ENCODE data around the gene HAUS1.

The HAUS1 gene

DNA sequence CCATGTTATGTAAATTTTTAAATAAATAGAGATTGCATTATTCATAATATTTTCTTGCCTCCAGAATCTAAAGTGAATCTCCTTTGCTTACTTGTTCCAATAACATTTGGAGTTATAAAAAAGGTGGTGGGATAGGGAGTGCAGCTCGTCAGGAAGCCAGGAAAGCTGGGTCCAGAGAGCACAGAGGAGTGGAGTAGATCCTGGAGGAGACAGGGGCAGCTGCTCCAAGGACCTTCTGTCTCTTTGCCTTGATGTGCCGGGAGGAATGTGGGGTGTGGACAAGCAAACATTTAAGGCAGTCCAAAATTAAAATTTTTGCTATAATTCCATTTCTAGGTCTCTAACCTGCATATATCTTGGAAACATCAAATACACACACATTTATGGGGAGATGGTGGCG lies 29.3 kb downstream of the HAUS1 start:
- H3K27me3 ChIP-seq (ENCODE audit: low read depth, low read length) = no peaks in the 10 kb centered on the region

DNA sequence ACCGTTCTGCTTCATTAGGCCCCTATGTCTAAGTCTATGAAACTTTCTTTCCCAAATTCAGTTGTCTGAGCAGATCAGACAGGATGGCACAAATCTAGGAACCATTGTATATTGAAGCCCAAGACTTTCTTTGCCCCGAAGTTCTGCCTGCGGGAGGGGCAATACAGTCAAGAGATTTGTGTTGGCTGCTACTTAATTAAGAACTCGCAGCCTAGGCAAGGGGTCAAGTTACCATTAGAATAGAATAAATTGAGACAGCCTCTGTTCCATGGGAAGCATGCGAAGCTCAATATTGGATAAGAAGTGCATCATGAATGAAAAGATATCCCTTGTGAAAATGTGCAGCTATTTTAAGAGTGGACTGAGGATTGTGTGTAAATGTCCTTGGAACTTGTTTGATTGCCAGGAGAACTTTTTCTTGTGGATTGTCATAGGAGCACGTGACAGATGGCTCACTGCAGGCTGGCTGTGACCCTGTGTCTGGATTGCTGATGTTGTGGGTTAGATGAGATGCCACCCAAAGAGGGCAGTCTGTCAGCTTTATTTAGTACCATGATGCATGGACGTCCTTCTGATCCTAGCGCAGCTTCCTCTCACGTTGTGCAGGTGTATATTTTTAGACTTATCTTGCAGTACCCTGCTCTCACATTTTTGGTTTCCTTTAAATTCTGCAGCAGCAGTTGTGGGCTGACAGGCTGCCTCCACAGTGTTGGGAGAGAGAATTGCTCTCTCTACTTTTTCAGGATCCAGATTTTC lies 30.9 kb downstream of the HAUS1 start:
- Histone ChIP-seq H3K27me3 (ENCODE audit: low read depth, low read length) (no peaks in the 10 kb centered on the region), H3K4me3 (ENCODE audit: low read depth in 1 of 2, low read length in 2 of 2) (no peak overlapping the region), H3K27ac (ENCODE audit: low read length) (no peak overlapping the region), H3K4me1 (ENCODE audit: control insufficient read depth in 1 of 2, insufficient read depth in 2 of 2, low read length in 2 of 2) (no peaks in the 10 kb centered on the region), H3K9me3 (ENCODE audit: control insufficient read depth in 1 of 2, low read length in 2 of 2) (no peaks in the 10 kb centered on the region), H3K36me3 (ENCODE audit: control insufficient read depth in 1 of 2, insufficient read depth in 2 of 2, low read length in 2 of 2) (peaks cover 0 to 1% of the 10 kb centered on the region in 2 donors)

More for the DNA sequence above, 29.3 kb downstream of the HAUS1 start:
- no peaks in the 10 kb centered on the region for H3K4me1 ChIP-seq (ENCODE audit: control insufficient read depth in 1 of 2, insufficient read depth in 2 of 2, low read length in 2 of 2)
- peaks cover 0 to 14% of the 10 kb centered on the region in 2 donors for H3K36me3 ChIP-seq (ENCODE audit: control insufficient read depth in 1 of 2, insufficient read depth in 2 of 2, low read length in 2 of 2)
- no peaks in the 10 kb centered on the region for H3K9me3 ChIP-seq (ENCODE audit: control insufficient read depth in 1 of 2, low read length in 2 of 2)
- no peak overlapping the region for H3K27ac ChIP-seq (ENCODE audit: low read length)
- no peak overlapping the region for H3K4me3 ChIP-seq (ENCODE audit: low read depth in 1 of 2, low read length in 2 of 2)

DNA sequence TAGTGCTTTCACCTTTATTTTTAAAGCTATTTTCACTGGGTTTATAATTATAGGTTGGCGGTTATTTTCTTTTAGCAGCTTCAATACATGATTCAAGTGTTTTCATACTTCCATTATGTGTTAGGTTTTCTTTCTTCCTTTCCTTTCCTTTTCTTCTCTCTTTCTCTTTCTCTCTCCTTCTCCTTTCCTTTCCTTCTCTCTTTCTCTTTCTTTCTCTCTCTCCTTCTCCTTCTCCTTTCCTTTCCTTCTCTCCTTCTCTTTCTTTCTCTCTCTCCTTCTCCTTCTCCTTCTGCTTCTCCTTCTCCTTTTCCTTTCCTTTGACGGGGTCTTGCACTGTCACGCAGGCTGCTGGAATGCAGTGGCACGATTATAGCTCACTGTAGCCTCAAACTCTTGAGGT lies 36.0 kb downstream of the HAUS1 start:
- H3K4me3 ChIP-seq (ENCODE audit: low read depth in 1 of 2, low read length in 2 of 2) = no peak overlapping the region
- no peaks in the 10 kb centered on the region for H3K36me3 ChIP-seq (ENCODE audit: control insufficient read depth in 1 of 2, insufficient read depth in 2 of 2, low read length in 2 of 2)
- no peaks in the 10 kb centered on the region for H3K4me1 ChIP-seq (ENCODE audit: control insufficient read depth in 1 of 2, insufficient read depth in 2 of 2, low read length in 2 of 2)
- no peak overlapping the region for H3K27ac ChIP-seq (ENCODE audit: low read length)
- no peaks in the 10 kb centered on the region for H3K27me3 ChIP-seq (ENCODE audit: low read depth, low read length)
- no peaks in the 10 kb centered on the region for H3K9me3 ChIP-seq (ENCODE audit: control insufficient read depth in 1 of 2, low read length in 2 of 2)

DNA sequence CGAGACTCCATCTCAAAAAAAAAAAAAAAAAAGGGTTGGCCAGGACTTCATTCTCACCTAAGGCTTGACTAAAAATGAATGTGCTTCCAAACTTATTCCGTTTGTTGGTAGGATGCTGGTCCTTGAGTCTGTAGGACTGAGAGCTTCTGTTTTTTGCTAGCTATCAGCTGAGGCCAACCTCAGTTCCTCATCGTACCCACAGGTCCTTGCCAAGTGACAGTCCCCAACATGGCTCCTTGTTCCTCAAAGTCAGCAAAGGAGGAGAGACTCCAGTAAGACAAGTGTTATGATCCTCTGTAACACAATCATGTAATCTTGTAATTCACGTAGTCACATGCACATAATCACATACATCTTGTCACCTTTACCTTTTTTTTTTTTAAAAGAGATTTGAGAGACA lies 37.0 kb downstream of the HAUS1 start:
- Histone ChIP-seq H3K27me3 (ENCODE audit: low read depth, low read length) (no peaks in the 10 kb centered on the region), H3K9me3 (ENCODE audit: control insufficient read depth in 1 of 2, low read length in 2 of 2) (no peaks in the 10 kb centered on the region), H3K4me1 (ENCODE audit: control insufficient read depth in 1 of 2, insufficient read depth in 2 of 2, low read length in 2 of 2) (no peaks in the 10 kb centered on the region), H3K36me3 (ENCODE audit: control insufficient read depth in 1 of 2, insufficient read depth in 2 of 2, low read length in 2 of 2) (no peaks in the 10 kb centered on the region), H3K27ac (ENCODE audit: low read length) (no peak overlapping the region), H3K4me3 (ENCODE audit: low read depth in 1 of 2, low read length in 2 of 2) (no peak overlapping the region)

DNA sequence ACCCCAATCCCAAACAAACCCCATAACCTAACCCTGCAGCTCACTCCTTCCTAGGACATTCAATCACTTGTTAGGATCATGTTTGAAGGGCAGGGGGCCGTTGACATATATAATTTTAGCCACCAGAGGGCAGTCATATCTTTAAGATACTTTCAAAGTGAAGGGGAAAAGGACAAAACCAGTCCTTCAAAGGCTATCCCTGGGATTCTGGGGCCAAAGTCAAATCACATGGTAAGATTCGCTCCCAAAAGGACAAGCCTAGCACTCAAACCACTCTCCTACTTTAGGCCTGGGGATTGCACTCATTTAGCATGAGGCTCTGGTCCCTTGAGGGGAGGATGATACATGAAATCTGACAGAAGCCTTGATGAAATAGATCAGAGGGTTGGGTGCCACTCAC lies 44.6 kb downstream of the HAUS1 start:
- no peaks in the 10 kb centered on the region for H3K4me1 ChIP-seq (ENCODE audit: control insufficient read depth in 1 of 2, insufficient read depth in 2 of 2, low read length in 2 of 2)
- no peaks in the 10 kb centered on the region for H3K36me3 ChIP-seq (ENCODE audit: control insufficient read depth in 1 of 2, insufficient read depth in 2 of 2, low read length in 2 of 2)
- no peak overlapping the region for H3K27ac ChIP-seq (ENCODE audit: low read length)

DNA sequence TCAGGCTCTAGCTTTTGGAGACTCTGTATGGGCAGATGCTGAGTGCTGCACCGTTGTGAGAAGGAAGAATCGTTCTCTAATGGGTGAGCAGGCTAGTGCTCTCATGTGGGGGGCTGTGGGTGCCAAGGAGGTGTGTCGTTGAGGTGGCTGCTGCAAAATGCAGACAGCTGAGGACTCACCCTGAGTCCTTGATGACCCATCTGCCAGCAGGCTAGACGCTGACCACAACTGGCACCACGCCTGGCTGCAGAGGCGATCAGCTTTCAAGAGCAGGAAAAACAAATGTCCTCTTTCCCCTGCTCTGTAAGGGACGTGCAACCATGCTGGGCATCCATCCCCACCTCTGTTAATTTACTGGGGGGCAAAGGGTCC lies 48.2 kb downstream of the HAUS1 start:
- Histone ChIP-seq H3K9me3 (ENCODE audit: control insufficient read depth in 1 of 2, low read length in 2 of 2) (no peaks in the 10 kb centered on the region), H3K4me1 (ENCODE audit: control insufficient read depth in 1 of 2, insufficient read depth in 2 of 2, low read length in 2 of 2) (no peaks in the 10 kb centered on the region), H3K27me3 (ENCODE audit: low read depth, low read length) (no peaks in the 10 kb centered on the region), H3K4me3 (ENCODE audit: low read depth in 1 of 2, low read length in 2 of 2) (no peak overlapping the region), H3K27ac (ENCODE audit: low read length) (no peak overlapping the region), H3K36me3 (ENCODE audit: control insufficient read depth in 1 of 2, insufficient read depth in 2 of 2, low read length in 2 of 2) (no peaks in the 10 kb centered on the region)

More for the DNA sequence above, 44.6 kb downstream of the HAUS1 start:
- Histone ChIP-seq H3K4me3 (ENCODE audit: low read depth in 1 of 2, low read length in 2 of 2) (no peak overlapping the region), H3K9me3 (ENCODE audit: control insufficient read depth in 1 of 2, low read length in 2 of 2) (no peaks in the 10 kb centered on the region), H3K27me3 (ENCODE audit: low read depth, low read length) (no peaks in the 10 kb centered on the region)

DNA sequence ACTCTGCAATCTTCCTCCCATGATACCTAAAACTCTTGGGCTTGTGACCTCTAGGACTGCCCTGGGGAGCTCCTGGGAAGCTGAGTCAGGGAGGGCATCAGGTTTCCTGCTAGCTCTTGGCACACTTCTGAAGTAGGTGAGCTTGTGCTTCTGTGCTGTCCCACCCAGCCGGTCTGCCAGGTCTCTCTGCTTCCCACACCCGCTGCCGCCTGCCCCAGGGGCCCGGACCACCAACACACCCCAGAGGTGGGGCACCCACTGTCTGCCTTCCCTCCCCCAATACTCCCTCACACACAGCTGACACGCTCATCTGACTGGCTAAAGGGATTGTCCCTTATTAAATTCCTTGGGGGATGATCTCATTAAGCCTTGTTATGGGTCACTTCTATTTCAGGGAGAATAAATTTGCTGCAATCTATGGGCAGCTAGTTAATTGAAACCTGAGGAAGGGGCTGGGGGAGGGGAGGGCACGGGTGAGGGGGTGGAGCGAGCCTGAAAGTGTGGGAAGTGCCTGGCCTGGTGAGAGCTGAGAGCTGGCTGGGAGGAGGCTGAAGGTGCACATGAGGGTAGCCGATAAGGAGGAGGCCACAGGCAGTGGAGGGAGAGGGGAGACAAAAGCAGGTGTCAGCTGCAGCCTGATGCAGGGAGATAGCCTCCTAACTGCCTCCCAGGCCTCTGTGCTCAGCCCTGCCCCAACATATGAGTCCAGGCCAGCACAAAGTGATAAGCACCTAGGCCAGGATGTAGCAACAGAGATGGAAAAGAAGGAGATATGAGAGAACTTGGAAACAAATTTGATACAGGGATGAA lies 48.8 kb downstream of the HAUS1 start:
- H3K9me3 ChIP-seq (ENCODE audit: control insufficient read depth in 1 of 2, low read length in 2 of 2) = no peaks in the 10 kb centered on the region
- no peaks in the 10 kb centered on the region for H3K27me3 ChIP-seq (ENCODE audit: low read depth, low read length)
- no peak overlapping the region for H3K27ac ChIP-seq (ENCODE audit: low read length)
- no peaks in the 10 kb centered on the region for H3K36me3 ChIP-seq (ENCODE audit: control insufficient read depth in 1 of 2, insufficient read depth in 2 of 2, low read length in 2 of 2)
- no peak overlapping the region for H3K4me3 ChIP-seq (ENCODE audit: low read depth in 1 of 2, low read length in 2 of 2)
- H3K4me1 ChIP-seq (ENCODE audit: control insufficient read depth in 1 of 2, insufficient read depth in 2 of 2, low read length in 2 of 2) = no peaks in the 10 kb centered on the region

DNA sequence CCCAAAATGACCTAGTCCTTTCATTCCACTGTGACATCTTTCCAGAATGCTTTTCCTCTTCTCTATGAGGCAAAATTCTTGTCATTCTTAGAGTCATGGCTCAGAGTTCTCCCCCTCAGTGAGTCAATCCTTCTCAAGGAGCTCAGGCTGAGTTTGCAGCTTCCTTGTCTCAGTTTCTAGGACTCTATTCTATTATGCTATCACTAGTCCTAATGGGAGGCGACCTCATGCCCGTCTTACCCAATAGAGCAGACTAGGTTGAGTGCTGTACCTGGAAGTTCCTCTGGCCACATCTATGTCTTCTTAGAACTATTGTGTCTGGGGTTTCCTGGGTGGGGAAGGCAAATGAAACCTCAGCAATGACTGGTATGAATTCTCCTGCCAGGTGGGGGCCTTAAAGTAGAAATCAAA lies 51.5 kb downstream of the HAUS1 start:
- Histone ChIP-seq H3K27me3 (ENCODE audit: low read depth, low read length) (no peaks in the 10 kb centered on the region), H3K27ac (ENCODE audit: low read length) (no peak overlapping the region), H3K4me1 (ENCODE audit: control insufficient read depth in 1 of 2, insufficient read depth in 2 of 2, low read length in 2 of 2) (no peaks in the 10 kb centered on the region)

DNA sequence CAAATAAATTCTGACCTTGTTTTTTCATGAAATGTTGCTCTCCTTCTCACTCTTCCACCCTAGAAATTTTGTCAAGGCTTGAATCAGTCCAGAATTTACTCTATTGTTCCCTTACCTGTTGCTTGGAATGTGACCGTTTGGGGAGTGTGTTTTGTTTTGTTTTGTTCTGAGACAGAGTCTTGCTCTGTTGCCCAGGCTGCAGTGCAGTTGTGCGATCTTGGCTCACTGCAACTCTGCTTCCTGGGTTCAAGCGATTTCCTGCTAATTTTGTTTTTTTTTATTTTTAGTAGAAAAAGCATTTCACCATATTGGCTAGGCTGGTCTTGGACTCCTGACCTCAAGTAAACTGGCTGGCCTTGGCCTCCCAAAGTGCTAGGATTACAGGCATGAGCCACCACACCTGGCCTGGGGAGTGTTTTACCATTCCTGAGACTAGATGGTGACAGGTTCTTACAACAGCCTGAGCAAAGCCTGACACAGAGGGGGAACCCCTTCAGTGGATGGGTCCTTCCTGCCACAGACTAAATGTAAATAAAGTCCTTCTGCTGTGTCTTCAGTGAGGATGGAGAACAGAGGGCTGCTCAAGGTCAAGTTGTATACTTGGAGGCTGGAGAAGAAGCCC lies 52.0 kb downstream of the HAUS1 start:
- no peaks in the 10 kb centered on the region for H3K36me3 ChIP-seq (ENCODE audit: control insufficient read depth in 1 of 2, insufficient read depth in 2 of 2, low read length in 2 of 2)
- no peak overlapping the region for H3K27ac ChIP-seq (ENCODE audit: low read length)
- H3K9me3 ChIP-seq (ENCODE audit: control insufficient read depth in 1 of 2, low read length in 2 of 2) = no peaks in the 10 kb centered on the region
- H3K4me1 ChIP-seq (ENCODE audit: control insufficient read depth in 1 of 2, insufficient read depth in 2 of 2, low read length in 2 of 2) = no peaks in the 10 kb centered on the region
- no peak overlapping the region for H3K4me3 ChIP-seq (ENCODE audit: low read depth in 1 of 2, low read length in 2 of 2)
- no peaks in the 10 kb centered on the region for H3K27me3 ChIP-seq (ENCODE audit: low read depth, low read length)

More for the DNA sequence above, 51.5 kb downstream of the HAUS1 start:
- no peak overlapping the region for H3K4me3 ChIP-seq (ENCODE audit: low read depth in 1 of 2, low read length in 2 of 2)
- no peaks in the 10 kb centered on the region for H3K9me3 ChIP-seq (ENCODE audit: control insufficient read depth in 1 of 2, low read length in 2 of 2)
- no peaks in the 10 kb centered on the region for H3K36me3 ChIP-seq (ENCODE audit: control insufficient read depth in 1 of 2, insufficient read depth in 2 of 2, low read length in 2 of 2)

DNA sequence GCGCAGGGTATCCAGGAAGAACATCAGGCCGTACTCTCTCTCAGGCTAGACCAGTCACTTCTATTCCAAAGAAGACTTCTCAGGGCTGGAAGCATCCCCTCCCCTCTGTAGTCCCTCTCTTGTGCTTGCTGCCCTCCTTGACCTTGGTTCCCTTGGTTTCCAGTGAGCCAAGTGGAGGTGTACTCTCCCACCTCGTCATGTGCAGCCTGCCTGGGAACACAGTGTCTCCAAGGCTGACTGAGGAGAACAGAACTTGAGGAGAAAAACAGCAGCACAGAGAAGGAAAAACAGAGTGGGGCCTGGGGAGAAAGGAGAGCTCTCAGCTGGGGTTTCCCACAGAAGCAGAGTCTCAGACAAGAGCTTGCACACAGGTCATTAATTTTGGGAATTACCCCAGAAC lies 52.7 kb downstream of the HAUS1 start:
- Histone ChIP-seq H3K27ac (ENCODE audit: low read length) (no peak overlapping the region), H3K4me1 (ENCODE audit: control insufficient read depth in 1 of 2, insufficient read depth in 2 of 2, low read length in 2 of 2) (no peaks in the 10 kb centered on the region), H3K36me3 (ENCODE audit: control insufficient read depth in 1 of 2, insufficient read depth in 2 of 2, low read length in 2 of 2) (no peaks in the 10 kb centered on the region), H3K9me3 (ENCODE audit: control insufficient read depth in 1 of 2, low read length in 2 of 2) (no peaks in the 10 kb centered on the region), H3K27me3 (ENCODE audit: low read depth, low read length) (no peaks in the 10 kb centered on the region), H3K4me3 (ENCODE audit: low read depth in 1 of 2, low read length in 2 of 2) (no peak overlapping the region)

DNA sequence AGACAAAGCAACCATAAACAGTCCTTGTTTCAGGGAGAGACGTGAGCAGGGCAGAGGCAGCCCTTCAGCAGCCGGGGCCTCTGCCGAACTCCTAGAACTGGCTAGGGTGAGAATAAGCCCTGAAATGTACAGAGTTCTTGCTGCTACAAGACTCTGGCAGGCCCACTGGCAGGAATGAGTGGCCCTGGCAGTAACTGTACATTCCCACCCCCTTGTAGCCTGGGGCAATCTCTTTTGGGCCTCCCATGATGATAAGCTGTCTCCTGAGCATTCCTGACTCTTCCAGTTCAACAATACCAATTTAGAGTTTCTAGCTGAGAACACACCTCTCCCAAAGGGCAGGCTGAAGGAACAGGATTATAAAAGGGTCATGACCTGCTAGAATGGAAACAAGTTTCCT lies 54.3 kb downstream of the HAUS1 start:
- no peak overlapping the region for H3K4me3 ChIP-seq (ENCODE audit: low read depth in 1 of 2, low read length in 2 of 2)
- H3K27ac ChIP-seq (ENCODE audit: low read length) = no peak overlapping the region
- no peaks in the 10 kb centered on the region for H3K9me3 ChIP-seq (ENCODE audit: control insufficient read depth in 1 of 2, low read length in 2 of 2)
- no peaks in the 10 kb centered on the region for H3K36me3 ChIP-seq (ENCODE audit: control insufficient read depth in 1 of 2, insufficient read depth in 2 of 2, low read length in 2 of 2)
- no peaks in the 10 kb centered on the region for H3K4me1 ChIP-seq (ENCODE audit: control insufficient read depth in 1 of 2, insufficient read depth in 2 of 2, low read length in 2 of 2)
- no peaks in the 10 kb centered on the region for H3K27me3 ChIP-seq (ENCODE audit: low read depth, low read length)
